GM23338 (cell line): Measurements from ENCODE around the gene MALRD1. TPM values are rescaled to one million over a fixed set of nuclear protein-coding genes. Genes with fewer than 3 reads are reported as not detected.

Experiments
- ATAC-seq: fragments of 200-7000 bp; cut with Tn5 transposase; 3 replicates; pipeline ENCODE4 v1.9.1; 2020
- DNase-seq: peaks from one replicate; pipeline ENCODE4 v3.0.0-alpha.2; 2015; ENCODE audit warnings: low spot score
- H2AFZ ChIP-seq: fragments of 200-600 bp; sonication (generic); 2 replicates; pipeline ENCODE4 v1.8.0; 2016; ENCODE audit warnings: antibody characterized with exemption, mild to moderate bottlenecking, moderate library complexity
- H3F3A ChIP-seq: fragments of 200-600 bp; sonication (generic); replicated peaks from 2 replicates; pipeline ENCODE4 v1.8.0; 2017; ENCODE audit warnings: antibody characterized with exemption, mixed run types, low read depth
- H3K27ac ChIP-seq: fragments of 200-600 bp; sonication (generic); 2 replicates; pipeline ENCODE4 v1.6.1; 2016; ENCODE audit warnings: low read depth
- H3K27me3 ChIP-seq: fragments of 200-600 bp; sonication (generic); 2 replicates; pipeline ENCODE4 v1.8.0; 2016; ENCODE audit warnings: mild to moderate bottlenecking, mixed run types, moderate library complexity; ENCODE audit not compliant: insufficient read depth
- H3K36me3 ChIP-seq: fragments of 200-600 bp; sonication (generic); 2 replicates; pipeline ENCODE4 v1.8.0; 2016; ENCODE audit warnings: mild to moderate bottlenecking; ENCODE audit not compliant: insufficient read depth
- H3K4me1 ChIP-seq: fragments of 200-600 bp; sonication (generic); 2 replicates; pipeline ENCODE4 v1.8.0; 2016; ENCODE audit warnings: mild to moderate bottlenecking, moderate library complexity; ENCODE audit not compliant: insufficient read depth
- H3K4me2 ChIP-seq: fragments of 200-600 bp; sonication (generic); 2 replicates; pipeline ENCODE4 v1.7.1; 2017; ENCODE audit warnings: mixed run types
- H3K4me3 ChIP-seq: fragments of 200-600 bp; sonication (generic); 2 replicates; pipeline ENCODE4 v1.6.1; 2016; ENCODE audit warnings: mixed run types
- H3K79me2 ChIP-seq: fragments of 200-600 bp; sonication (generic); replicated peaks from 2 replicates; pipeline ENCODE4 v1.8.0; 2017; ENCODE audit warnings: mild to moderate bottlenecking; ENCODE audit not compliant: insufficient read depth
- H3K9me2 ChIP-seq: fragments of 200-600 bp; sonication (generic); 2 replicates; pipeline ENCODE4 v1.8.0; 2017; ENCODE audit not compliant: insufficient read depth
- H4K20me1 ChIP-seq: fragments of 200-600 bp; sonication (generic); replicated peaks from 2 replicates; pipeline ENCODE4 v1.8.0; 2017; ENCODE audit warnings: mild to moderate bottlenecking; ENCODE audit not compliant: insufficient read depth
- H3K27ac Mint-ChIP-seq: 2 replicates; pipeline ENCODE4 v1.8.0; 2020; ENCODE audit warnings: inconsistent platforms, mild to moderate bottlenecking, moderate library complexity, mixed read lengths
- H3K27me3 Mint-ChIP-seq: 3 replicates; pipeline ENCODE4 v1.8.0; 2022; ENCODE audit warnings: low read depth, mild to moderate bottlenecking, moderate library complexity, mixed read lengths, inconsistent platforms; ENCODE audit not compliant: insufficient read depth, poor library complexity
- H3K36me3 Mint-ChIP-seq: 3 replicates; pipeline ENCODE4 v1.8.0; 2021; ENCODE audit warnings: low read depth, mild to moderate bottlenecking, inconsistent platforms, moderate library complexity, mixed read lengths
- H3K4me1 Mint-ChIP-seq: 3 replicates; pipeline ENCODE4 v1.8.0; 2020; ENCODE audit warnings: mild to moderate bottlenecking, inconsistent platforms, mixed read lengths
- H3K4me3 Mint-ChIP-seq: 3 replicates; pipeline ENCODE4 v1.8.0; 2021; ENCODE audit warnings: moderate library complexity, mild to moderate bottlenecking, inconsistent platforms, mixed read lengths
- H3K9me3 Mint-ChIP-seq: 3 replicates; pipeline ENCODE4 v1.8.0; 2020; ENCODE audit warnings: moderate library complexity, mild to moderate bottlenecking, inconsistent platforms, mixed read lengths
- CREB1 ChIP-seq: fragments of 250-450 bp; sonication (Bioruptor Pico); IDR thresholded peaks from 2 replicates; pipeline ENCODE4 v1.5.0; 2020; ENCODE audit warnings: low read depth, mild to moderate bottlenecking, moderate library complexity
- EZH2 ChIP-seq: fragments of 200-600 bp; sonication (generic); IDR thresholded peaks from one replicate; pipeline ENCODE4 v1.8.0; 2017; ENCODE audit warnings: antibody characterized with exemption, mild to moderate bottlenecking, low read depth; ENCODE audit not compliant: unreplicated experiment
- EZH2phosphoT487 ChIP-seq: fragments of 200-600 bp; sonication (generic); IDR thresholded peaks from one replicate; pipeline ENCODE4 v1.8.1; 2018; ENCODE audit warnings: antibody characterized with exemption; ENCODE audit not compliant: unreplicated experiment
- JUNB ChIP-seq: IDR thresholded peaks from one replicate; pipeline ENCODE4 v1.6.1; 2016; ENCODE audit warnings: antibody characterized with exemption; ENCODE audit not compliant: unreplicated experiment
- POLR2AphosphoS5 ChIP-seq: IDR thresholded peaks from 2 replicates; pipeline ENCODE4 v1.6.1; 2016; ENCODE audit warnings: antibody characterized with exemption, low read depth
- ZNF114 ChIP-seq: fragments of 250-450 bp; sonication (Bioruptor Pico); IDR thresholded peaks from 2 replicates; pipeline ENCODE4 v1.5.0; 2020; ENCODE audit warnings: mild to moderate bottlenecking, moderate library complexity
- ZNF331 ChIP-seq: fragments of 250-450 bp; sonication (Bioruptor Pico); IDR thresholded peaks from 2 replicates; pipeline ENCODE4 v1.5.0; 2020; ENCODE audit warnings: low read depth, mild to moderate bottlenecking, moderate library complexity
- polyA plus RNA-seq: library from polyadenylated mRNA; unstranded; fragments of >200 nt; fragmentation: Nextera tagmentation; extraction: Ambion mirVana; gene quantifications from 2 replicates; pipeline ENCODE4 v1.2.1, GENCODE V29; 2016
- total RNA-seq: library from RNA; depleted of rRNA; stranded (reverse); fragments of >200 nt; shearing (Covaris generic); gene quantifications from 2 replicates; pipeline ENCODE4 v1.2.3, GENCODE V29; 2014
- TF ChIP-seq, protein P1 (sequence below): fragments of 250-450 bp; sonication (Bioruptor Pico); IDR thresholded peaks from 2 replicates; pipeline ENCODE4 v1.5.0; 2020; ENCODE audit warnings: mild to moderate bottlenecking, moderate library complexity
- TF ChIP-seq, protein P2 (sequence below): IDR thresholded peaks from one replicate; pipeline ENCODE4 v1.6.1; 2018; ENCODE audit warnings: antibody characterized with exemption; ENCODE audit not compliant: unreplicated experiment
- TF ChIP-seq, protein P3 (sequence below), 2 experiments: fragments of 200-600 bp in 1 of 2; sonication (generic) in 1 of 2; conservative IDR thresholded peaks; 2 replicates each; pipeline versions ENCODE4 v1.5.1 to v1.6.1; 2016 to 2017; ENCODE audit warnings: antibody characterized with exemption in 2 of 2, low read depth in 2 of 2, mild to moderate bottlenecking in 2 of 2, moderate library complexity in 1 of 2

Gene MALRD1
- total and polyA plus RNA-seq, 2 experiments from 2014 or later, result 0.42 to 1.9 TPM

DNA sequence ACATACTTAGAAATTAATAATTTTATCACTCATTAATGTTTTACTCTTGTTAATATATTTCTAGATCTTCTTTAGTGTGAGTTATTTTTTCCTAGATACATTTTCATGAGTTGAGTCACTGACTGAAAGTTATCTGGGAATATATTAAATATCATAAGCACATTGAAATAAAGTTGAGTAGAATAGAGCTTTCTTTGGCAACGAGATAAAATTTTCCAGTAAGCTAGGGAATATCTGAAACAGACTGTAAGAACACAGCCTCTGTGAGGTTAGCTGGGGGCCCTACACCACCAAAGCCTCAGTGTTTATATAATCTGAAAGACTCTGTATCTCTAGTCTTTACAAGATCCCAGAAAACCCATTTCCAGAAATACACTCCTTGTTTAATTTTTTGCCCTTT is 419.8 kb downstream of the MALRD1 start (continued):
- TF ChIP-seq, protein P1, sequence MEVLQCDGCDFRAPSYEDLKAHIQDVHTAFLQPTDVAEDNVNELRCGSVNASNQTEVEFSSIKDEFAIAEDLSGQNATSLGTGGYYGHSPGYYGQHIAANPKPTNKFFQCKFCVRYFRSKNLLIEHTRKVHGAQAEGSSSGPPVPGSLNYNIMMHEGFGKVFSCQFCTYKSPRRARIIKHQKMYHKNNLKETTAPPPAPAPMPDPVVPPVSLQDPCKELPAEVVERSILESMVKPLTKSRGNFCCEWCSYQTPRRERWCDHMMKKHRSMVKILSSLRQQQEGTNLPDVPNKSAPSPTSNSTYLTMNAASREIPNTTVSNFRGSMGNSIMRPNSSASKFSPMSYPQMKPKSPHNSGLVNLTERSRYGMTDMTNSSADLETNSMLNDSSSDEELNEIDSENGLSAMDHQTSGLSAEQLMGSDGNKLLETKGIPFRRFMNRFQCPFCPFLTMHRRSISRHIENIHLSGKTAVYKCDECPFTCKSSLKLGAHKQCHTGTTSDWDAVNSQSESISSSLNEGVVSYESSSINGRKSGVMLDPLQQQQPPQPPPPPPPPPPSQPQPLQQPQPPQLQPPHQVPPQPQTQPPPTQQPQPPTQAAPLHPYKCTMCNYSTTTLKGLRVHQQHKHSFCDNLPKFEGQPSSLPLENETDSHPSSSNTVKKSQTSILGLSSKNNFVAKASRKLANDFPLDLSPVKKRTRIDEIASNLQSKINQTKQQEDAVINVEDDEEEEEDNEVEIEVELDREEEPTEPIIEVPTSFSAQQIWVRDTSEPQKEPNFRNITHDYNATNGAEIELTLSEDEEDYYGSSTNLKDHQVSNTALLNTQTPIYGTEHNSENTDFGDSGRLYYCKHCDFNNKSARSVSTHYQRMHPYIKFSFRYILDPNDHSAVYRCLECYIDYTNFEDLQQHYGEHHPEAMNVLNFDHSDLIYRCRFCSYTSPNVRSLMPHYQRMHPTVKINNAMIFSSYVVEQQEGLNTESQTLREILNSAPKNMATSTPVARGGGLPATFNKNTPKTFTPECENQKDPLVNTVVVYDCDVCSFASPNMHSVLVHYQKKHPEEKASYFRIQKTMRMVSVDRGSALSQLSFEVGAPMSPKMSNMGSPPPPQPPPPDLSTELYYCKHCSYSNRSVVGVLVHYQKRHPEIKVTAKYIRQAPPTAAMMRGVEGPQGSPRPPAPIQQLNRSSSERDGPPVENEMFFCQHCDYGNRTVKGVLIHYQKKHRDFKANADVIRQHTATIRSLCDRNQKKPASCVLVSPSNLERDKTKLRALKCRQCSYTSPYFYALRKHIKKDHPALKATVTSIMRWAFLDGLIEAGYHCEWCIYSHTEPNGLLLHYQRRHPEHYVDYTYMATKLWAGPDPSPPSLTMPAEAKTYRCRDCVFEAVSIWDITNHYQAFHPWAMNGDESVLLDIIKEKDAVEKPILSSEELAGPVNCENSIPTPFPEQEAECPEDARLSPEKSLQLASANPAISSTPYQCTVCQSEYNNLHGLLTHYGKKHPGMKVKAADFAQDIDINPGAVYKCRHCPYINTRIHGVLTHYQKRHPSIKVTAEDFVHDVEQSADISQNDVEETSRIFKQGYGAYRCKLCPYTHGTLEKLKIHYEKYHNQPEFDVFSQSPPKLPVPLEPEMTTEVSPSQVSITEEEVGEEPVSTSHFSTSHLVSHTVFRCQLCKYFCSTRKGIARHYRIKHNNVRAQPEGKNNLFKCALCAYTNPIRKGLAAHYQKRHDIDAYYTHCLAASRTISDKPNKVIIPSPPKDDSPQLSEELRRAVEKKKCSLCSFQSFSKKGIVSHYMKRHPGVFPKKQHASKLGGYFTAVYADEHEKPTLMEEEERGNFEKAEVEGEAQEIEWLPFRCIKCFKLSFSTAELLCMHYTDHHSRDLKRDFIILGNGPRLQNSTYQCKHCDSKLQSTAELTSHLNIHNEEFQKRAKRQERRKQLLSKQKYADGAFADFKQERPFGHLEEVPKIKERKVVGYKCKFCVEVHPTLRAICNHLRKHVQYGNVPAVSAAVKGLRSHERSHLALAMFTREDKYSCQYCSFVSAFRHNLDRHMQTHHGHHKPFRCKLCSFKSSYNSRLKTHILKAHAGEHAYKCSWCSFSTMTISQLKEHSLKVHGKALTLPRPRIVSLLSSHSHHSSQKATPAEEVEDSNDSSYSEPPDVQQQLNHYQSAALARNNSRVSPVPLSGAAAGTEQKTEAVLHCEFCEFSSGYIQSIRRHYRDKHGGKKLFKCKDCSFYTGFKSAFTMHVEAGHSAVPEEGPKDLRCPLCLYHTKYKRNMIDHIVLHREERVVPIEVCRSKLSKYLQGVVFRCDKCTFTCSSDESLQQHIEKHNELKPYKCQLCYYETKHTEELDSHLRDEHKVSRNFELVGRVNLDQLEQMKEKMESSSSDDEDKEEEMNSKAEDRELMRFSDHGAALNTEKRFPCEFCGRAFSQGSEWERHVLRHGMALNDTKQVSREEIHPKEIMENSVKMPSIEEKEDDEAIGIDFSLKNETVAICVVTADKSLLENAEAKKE (CRISPR knock-in tag), result no peak
- no peak for TF ChIP-seq JUNB
- TF ChIP-seq ZNF114 (CRISPR knock-in tag), result no peak

DNA sequence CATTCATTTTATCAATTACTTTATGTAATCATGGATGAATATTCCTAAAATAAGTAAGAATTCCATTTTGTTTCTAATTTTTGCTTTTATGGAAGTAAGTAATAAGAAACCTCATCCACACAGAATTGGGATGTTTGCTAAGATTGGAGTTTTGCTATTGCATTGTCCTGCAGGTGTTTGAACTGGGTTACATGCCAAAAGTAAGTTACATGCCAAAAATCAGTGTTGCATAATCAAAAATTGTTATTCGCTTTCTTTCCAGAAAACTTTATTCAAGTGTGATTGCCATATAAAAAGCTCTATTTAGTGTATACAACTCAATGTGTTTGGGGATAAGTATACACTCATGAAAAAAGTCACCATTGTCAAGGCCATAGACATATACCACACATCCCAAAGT is 420.9 kb downstream of the MALRD1 start:
- no peak for DNase-seq
- no peak overlapping the region for H2AFZ ChIP-seq
- no peaks in the 10 kb centered on the region for H3K27me3 ChIP-seq
- no peaks in the 10 kb centered on the region for H3K36me3 Mint-ChIP-seq
- no peaks in the 10 kb centered on the region for H3F3A ChIP-seq
- no peaks in the 10 kb centered on the region for H3K79me2 ChIP-seq
- H3K27me3 Mint-ChIP-seq, result no peaks in the 10 kb centered on the region
- peaks cover 3% of the 10 kb centered on the region; the same call in 1 of the 3 replicates for H3K9me3 Mint-ChIP-seq
- H3K9me2 ChIP-seq, result no peaks in the 10 kb centered on the region
- no peaks in the 10 kb centered on the region for H4K20me1 ChIP-seq
- H3K27ac Mint-ChIP-seq, result no peak overlapping the region
- no peak overlapping the region for H3K27ac ChIP-seq
- H3K4me3 ChIP-seq, result no peak overlapping the region
- no peak overlapping the region for H3K4me2 ChIP-seq
- H3K4me1 ChIP-seq, result peaks cover 7% of the 10 kb centered on the region
- H3K4me1 Mint-ChIP-seq, result no peaks in the 10 kb centered on the region
- no peak overlapping the region for H3K4me3 Mint-ChIP-seq
- no peaks in the 10 kb centered on the region for H3K36me3 ChIP-seq
- no peak for ATAC-seq
- TF ChIP-seq ZNF114 (CRISPR knock-in tag) (no peak), EZH2phosphoT487 (no peak), ZNF331 (CRISPR knock-in tag) (no peak), JUNB (no peak), EZH2 (no peak), CREB1 (CRISPR knock-in tag) (no peak), POLR2AphosphoS5 (no peak)
- TF ChIP-seq, protein P2, sequence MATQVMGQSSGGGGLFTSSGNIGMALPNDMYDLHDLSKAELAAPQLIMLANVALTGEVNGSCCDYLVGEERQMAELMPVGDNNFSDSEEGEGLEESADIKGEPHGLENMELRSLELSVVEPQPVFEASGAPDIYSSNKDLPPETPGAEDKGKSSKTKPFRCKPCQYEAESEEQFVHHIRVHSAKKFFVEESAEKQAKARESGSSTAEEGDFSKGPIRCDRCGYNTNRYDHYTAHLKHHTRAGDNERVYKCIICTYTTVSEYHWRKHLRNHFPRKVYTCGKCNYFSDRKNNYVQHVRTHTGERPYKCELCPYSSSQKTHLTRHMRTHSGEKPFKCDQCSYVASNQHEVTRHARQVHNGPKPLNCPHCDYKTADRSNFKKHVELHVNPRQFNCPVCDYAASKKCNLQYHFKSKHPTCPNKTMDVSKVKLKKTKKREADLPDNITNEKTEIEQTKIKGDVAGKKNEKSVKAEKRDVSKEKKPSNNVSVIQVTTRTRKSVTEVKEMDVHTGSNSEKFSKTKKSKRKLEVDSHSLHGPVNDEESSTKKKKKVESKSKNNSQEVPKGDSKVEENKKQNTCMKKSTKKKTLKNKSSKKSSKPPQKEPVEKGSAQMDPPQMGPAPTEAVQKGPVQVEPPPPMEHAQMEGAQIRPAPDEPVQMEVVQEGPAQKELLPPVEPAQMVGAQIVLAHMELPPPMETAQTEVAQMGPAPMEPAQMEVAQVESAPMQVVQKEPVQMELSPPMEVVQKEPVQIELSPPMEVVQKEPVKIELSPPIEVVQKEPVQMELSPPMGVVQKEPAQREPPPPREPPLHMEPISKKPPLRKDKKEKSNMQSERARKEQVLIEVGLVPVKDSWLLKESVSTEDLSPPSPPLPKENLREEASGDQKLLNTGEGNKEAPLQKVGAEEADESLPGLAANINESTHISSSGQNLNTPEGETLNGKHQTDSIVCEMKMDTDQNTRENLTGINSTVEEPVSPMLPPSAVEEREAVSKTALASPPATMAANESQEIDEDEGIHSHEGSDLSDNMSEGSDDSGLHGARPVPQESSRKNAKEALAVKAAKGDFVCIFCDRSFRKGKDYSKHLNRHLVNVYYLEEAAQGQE, result no peak
- TF ChIP-seq, protein P3, sequence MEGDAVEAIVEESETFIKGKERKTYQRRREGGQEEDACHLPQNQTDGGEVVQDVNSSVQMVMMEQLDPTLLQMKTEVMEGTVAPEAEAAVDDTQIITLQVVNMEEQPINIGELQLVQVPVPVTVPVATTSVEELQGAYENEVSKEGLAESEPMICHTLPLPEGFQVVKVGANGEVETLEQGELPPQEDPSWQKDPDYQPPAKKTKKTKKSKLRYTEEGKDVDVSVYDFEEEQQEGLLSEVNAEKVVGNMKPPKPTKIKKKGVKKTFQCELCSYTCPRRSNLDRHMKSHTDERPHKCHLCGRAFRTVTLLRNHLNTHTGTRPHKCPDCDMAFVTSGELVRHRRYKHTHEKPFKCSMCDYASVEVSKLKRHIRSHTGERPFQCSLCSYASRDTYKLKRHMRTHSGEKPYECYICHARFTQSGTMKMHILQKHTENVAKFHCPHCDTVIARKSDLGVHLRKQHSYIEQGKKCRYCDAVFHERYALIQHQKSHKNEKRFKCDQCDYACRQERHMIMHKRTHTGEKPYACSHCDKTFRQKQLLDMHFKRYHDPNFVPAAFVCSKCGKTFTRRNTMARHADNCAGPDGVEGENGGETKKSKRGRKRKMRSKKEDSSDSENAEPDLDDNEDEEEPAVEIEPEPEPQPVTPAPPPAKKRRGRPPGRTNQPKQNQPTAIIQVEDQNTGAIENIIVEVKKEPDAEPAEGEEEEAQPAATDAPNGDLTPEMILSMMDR (conservative IDR thresholded peaks at IDR 0.05; ENCODE audit: low read depth in 2 of 2), result no peak
